HS-5 (cell line): ENCODE results near the gene MMP10.
A peak's percentile ranks its signal among the peaks of the same experiment; 100 is the strongest.
"Not testable (repeated sequence)": the region's sequence is repeated elsewhere in the genome, so short reads cannot be mapped to it uniquely, and the experiment has no call there.

ENCODE experiments used
- DNase-seq: peaks from one replicate; pipeline ENCODE4 v3.0.0-alpha.2; 2012; ENCODE audit warnings: low read depth

MMP10 gene

GRCh38 chr11:102783720-102784119 lies 3.3 kb upstream of the MMP10 start:
- DNase-seq, result no peak

GRCh38 chr11:102783016-102783415 lies 2.6 kb upstream of the MMP10 start:
- DNase-seq, result no peak

- no peak for DNase-seq
Measured at GRCh38 chr11:102781676-102782075, 1.2 kb upstream of the MMP10 start.

GRCh38 chr11:102776454-102776853 lies 4.0 kb downstream of the MMP10 start:
- no peak for DNase-seq

DNA sequence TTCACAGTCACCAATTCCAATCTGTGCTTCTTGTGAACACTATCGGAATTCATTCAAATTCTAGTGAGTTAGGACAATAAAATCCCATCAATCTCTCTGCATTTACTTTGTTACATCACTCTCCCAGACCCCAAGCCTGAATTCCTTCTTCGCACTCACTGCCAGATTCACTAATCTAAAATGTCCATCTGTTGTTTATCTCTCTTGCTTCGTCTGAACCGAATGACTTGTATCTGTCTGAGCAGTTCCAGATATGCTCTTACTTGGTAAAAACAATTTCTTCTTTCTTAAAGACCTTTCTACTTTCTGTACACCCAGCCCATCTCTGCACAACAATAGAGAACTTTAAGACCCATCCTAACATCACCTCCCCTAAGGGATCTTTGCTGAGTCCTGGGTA lies 7.0 kb downstream of the MMP10 start:
- DNase-seq, result no peak

DNA sequence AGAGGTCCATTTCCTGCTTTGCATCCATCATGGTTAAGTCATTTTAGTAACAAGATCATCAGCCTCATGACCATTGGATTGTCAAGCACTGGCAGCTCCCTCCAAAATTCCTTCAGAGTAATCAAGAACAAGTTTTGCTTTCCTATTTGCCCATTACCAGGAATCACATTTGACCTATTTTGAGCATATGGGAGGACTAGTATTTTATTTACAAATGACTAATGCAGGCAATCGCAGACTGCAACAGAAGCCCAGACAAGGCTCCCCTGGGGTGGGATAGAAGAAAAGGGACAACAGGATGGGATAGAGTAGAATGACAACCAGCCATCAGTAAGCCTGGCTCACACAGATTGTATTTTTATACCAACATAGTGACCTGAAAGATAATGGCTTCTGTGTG lies 9.1 kb downstream of the MMP10 start:
- DNase-seq, result no peak

GRCh38 chr11:102770191-102770590 lies 10.2 kb downstream of the MMP10 start:
- DNase-seq, result no peak

- DNase-seq, result no peak
Measured at GRCh38 chr11:102767800-102768199, 12.6 kb downstream of the MMP10 start.

GRCh38 chr11:102763440-102763839 lies 17.0 kb downstream of the MMP10 start:
- DNase-seq, result peak; percentile 41

- peak; percentile 48 for DNase-seq
Measured at GRCh38 chr11:102762361-102762767, 18.1 kb downstream of the MMP10 start.

- no peak for DNase-seq
Measured at GRCh38 chr11:102761646-102762238, 18.7 kb downstream of the MMP10 start.

- peak; percentile 96 for DNase-seq
Measured at GRCh38 chr11:102760344-102761035, 19.9 kb downstream of the MMP10 start.

- DNase-seq, result peak; percentile 72
Measured at GRCh38 chr11:102757823-102758549, 22.4 kb downstream of the MMP10 start.

DNA sequence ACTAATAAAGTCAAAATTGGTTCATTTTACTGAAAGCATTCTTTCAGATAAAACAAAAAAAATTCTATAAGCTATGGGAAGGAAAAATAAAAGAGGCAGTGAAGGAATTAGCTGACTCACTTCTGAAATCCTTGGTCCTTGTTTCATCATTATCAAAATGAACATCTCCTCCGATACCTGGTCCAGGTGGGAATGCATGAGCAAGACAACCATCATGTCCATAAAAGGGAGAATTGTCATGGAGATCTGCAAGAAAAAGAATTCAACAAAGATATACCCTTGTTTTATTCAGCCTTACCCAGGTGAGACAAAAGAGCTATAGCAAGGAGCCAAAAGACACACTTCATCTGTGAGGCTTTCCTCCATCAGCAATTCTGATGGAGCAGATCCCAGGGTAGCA lies 27.2 kb downstream of the MMP10 start:
- no peak for DNase-seq

- DNase-seq, result no peak
Measured at GRCh38 chr11:102751673-102752072, 28.8 kb downstream of the MMP10 start.

DNA sequence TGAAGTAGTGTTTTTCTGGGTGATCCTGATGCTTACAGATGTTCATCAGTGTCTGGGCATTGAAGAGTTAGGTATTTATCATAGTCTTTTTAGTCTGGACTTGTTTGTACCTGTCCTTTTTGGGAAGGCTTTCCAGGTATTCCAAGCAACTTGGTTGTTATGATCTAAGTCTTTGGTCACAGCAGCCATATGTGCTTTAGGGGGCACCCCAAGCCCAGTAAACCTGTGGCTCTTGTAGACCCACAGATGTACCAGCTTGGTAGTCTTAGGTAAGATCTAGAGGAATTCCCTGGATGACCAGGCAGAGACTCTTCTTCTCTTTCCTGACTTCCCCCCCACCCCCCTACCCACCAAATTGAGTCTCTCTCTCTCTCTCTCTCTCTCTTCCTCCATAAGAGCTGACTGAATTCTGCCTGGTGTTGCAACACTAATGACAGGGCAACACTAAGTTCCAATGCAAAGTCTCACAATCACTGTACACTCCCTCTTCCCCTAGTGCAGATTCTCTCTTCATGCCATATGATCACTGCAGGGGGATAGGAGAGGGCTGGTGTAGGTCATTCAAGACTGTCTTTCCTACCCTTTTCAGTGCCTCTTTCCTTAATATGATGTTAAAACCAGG lies 31.2 kb downstream of the MMP10 start:
- DNase-seq, result no peak

GRCh38 chr11:102746746-102747578 lies 33.5 kb downstream of the MMP10 start:
- DNase-seq, result not testable (repeated sequence)

DNA sequence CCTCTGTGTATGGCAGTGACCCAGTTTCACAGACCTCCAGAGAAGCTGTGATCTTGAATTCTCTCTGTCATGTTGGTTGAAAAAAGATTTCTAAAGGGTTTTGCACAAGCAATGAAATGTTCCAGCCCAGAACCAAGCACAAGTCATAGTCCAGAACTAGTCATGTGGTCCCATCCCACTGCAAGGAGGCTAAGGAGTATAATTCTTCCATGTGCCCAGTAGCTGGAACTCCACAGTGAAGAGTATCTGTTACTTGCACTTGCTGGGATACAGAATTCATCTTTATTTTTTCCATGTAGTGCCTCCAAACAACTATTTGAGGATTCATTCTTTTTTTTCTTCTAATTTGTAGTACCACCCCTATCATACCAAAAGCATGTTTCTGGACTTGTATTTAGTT lies 45.8 kb downstream of the MMP10 start:
- no peak for DNase-seq

DNA sequence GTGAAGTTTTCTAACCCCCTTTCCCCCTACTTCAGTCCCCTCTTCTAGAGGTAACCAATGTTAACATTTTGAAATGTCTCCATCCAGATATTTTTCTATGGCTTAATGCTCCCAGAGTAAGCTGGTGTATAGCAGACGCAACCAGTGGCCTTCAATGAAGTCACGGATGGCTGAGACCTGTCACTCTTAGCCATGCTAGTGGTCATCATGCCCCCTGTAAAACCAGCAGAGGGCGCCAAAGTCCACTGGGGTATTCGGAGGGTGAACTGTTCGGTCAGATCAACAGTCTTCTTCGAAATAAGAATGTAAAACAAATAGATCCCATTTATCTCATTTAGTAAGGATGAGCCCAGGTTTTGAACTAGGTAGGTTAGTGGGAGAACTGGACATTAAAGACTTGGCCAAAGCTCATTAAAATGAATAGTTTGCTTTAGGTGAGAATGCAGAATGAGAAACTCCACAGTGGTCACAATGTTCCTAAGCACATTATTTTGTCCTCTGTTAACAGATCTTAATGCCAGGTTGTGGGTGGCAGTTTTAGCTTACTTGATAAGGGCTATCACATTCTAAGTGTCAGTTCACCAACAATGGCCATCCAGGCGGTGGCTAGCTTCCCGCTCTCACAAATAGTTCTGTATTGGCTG lies 47.1 kb downstream of the MMP10 start:
- peak; percentile 11 for DNase-seq

DNA sequence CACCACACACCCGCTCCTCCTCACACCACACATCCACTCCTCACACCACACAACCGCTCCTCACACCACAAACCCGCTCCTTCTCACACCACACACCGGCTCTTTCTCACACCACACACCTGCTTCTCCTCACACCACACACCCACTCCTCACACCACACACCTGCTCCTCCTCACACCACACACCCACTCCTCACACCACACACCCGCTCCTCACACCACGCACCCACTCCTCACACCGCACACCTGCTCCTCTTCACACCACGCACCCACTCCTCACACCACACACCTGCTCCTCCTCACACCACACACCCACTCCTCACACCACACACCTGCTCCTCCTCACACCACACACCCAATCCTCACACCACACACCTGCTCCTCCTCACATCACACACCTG lies 49.5 kb downstream of the MMP10 start:
- not testable (repeated sequence) for DNase-seq
